Measurements from ENCODE around the gene DOCK3. TPM values are rescaled to one million over a fixed set of nuclear protein-coding genes. Genes with fewer than 3 reads are reported as not detected.

The DOCK3 gene
- total RNA-seq, 1 donor from 2014 or later: 0.52 TPM

DNA sequence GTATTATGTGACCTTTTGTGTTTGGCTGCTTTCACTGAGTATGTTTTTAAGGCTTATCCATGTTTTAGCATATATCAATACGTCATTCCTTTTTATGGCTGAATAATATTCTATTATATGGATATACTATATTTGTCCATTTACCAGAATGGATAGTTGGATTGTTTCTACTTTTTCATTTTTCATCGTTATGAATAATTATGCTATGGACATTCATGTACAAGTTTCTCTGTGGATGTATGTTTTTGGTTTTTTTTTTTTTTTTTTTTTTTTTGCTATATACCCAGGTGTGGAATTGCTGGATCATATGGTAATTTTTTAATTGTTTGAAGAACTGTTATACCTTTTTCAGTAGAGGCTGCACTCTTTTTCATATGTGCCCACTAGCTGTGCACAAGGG is 23.5 kb downstream of the DOCK3 start:
- TF ChIP-seq, protein P1, sequence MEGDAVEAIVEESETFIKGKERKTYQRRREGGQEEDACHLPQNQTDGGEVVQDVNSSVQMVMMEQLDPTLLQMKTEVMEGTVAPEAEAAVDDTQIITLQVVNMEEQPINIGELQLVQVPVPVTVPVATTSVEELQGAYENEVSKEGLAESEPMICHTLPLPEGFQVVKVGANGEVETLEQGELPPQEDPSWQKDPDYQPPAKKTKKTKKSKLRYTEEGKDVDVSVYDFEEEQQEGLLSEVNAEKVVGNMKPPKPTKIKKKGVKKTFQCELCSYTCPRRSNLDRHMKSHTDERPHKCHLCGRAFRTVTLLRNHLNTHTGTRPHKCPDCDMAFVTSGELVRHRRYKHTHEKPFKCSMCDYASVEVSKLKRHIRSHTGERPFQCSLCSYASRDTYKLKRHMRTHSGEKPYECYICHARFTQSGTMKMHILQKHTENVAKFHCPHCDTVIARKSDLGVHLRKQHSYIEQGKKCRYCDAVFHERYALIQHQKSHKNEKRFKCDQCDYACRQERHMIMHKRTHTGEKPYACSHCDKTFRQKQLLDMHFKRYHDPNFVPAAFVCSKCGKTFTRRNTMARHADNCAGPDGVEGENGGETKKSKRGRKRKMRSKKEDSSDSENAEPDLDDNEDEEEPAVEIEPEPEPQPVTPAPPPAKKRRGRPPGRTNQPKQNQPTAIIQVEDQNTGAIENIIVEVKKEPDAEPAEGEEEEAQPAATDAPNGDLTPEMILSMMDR (conservative IDR thresholded peaks at IDR 0.05; ENCODE audit: low read depth, low read length): no peak
- no peak overlapping the region for H3K4me3 ChIP-seq (ENCODE audit: low read depth, low read length)
- DNase-seq (ENCODE audit: low read depth): no peak

DNA sequence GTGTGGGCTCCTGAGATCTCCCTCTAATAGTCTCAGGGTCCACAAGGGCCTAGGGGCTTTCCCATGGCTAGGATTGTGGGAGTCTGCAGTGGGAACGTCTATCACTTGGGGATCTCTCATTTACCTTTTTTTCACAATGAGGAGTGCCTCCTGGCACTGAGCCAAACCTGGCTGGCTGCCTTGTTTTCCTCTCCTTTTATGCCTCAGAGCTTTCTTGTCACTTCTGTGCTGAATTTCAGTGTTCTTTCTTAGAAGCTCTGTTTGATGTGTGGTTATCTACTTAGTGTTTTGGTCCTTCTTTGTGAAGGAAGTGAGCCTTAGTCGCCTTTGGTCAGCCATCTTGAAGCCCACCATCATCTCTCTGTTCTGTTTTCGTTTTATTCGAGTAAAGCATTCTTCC is 33.9 kb downstream of the DOCK3 start:
- no peak for DNase-seq (ENCODE audit: low read depth)
- TF ChIP-seq, protein P1 (conservative IDR thresholded peaks at IDR 0.05; ENCODE audit: low read depth, low read length): no peak
- no peak overlapping the region for H3K4me3 ChIP-seq (ENCODE audit: low read depth, low read length)

GRCh38 chr3:50714946-50715345 is 40.2 kb downstream of the DOCK3 start:
- TF ChIP-seq, protein P1 (conservative IDR thresholded peaks at IDR 0.05; ENCODE audit: low read depth, low read length): no peak
- DNase-seq (ENCODE audit: low read depth): no peak

DNA sequence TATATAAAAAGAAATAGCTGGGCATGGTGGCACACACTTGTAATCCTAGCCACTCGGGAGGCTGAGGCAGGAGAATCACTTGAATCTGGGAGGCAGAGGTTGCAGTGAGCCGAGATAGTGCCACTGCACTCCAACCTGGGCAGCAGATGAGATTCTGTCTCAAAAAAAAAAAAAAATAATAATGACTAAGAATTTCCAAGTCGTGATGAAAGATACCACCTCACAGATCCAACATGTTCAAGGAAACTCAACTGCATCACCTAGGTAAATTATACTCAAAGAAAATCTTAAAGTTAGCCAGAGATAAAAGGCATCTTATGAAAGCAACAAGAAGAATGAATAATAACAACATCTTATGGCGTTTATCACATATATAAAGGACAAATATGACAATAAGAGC is 50.1 kb downstream of the DOCK3 start:
- no peak overlapping the region for H3K4me3 ChIP-seq (ENCODE audit: low read depth, low read length)
- no peak for DNase-seq (ENCODE audit: low read depth)
- TF ChIP-seq, protein P1 (conservative IDR thresholded peaks at IDR 0.05; ENCODE audit: low read depth, low read length): no peak

More at GRCh38 chr3:50714946-50715345, 40.2 kb downstream of the DOCK3 start:
- H3K4me3 ChIP-seq (ENCODE audit: low read depth, low read length): no peak overlapping the region

DNA sequence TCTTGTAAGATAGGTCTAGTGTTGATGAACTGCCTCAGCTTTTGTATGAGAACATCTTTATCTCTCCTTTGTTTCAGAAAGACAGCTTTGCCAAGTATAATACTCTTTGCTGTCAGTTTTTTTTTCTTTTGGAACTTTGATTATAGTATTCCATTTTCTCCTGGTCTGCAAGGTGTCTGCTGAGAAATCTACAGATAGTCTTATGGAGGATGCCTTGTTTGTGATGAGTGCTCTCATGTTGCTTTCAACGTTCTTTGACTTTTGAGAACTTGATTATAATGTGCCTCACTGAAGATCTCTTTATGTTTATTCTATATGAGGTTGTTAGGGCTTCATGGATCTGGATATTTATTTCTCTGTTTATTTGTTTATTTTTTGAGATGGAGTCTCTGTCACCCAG is 60.3 kb downstream of the DOCK3 start:
- no peak for DNase-seq (ENCODE audit: low read depth)
- no peak overlapping the region for H3K4me3 ChIP-seq (ENCODE audit: low read depth, low read length)
- TF ChIP-seq, protein P1 (conservative IDR thresholded peaks at IDR 0.05; ENCODE audit: low read depth, low read length): no peak

- no peak overlapping the region for H3K4me3 ChIP-seq (ENCODE audit: low read depth, low read length)
- TF ChIP-seq, protein P1 (conservative IDR thresholded peaks at IDR 0.05; ENCODE audit: low read depth, low read length): no peak
- DNase-seq (ENCODE audit: low read depth): no peak
Measured at GRCh38 chr3:50737193-50737905, 62.6 kb downstream of the DOCK3 start.

Data from epithelial cell of proximal tubule (primary cell).